Breast epithelium (tissue), 4 donors: ENCODE measurements around the gene LCAT. TPM values are rescaled to one million over a fixed set of nuclear protein-coding genes. Genes with fewer than 3 reads are reported as not detected.

ENCODE experiments used
- DNase-seq, 2 donors: peaks; one replicate each; pipeline ENCODE4 v3.0.0-alpha.2; 2019; ENCODE audit warnings: low spot score in 2 of 2
- H3K27ac ChIP-seq, 2 donors: fragments of 200-600 bp; sonication (generic) in 1 of 2; one replicate each; pipeline ENCODE4 v1.5.1; 2016 to 2019; ENCODE audit warnings: mild to moderate bottlenecking in 1 of 2
- H3K27me3 ChIP-seq, 2 donors: fragments of 200-600 bp; sonication (generic) in 1 of 2; one replicate each; pipeline versions ENCODE4 v1.5.1 to v1.6.0; 2017 to 2019; ENCODE audit warnings: control low read depth in 1 of 2, mild to moderate bottlenecking in 1 of 2
- H3K36me3 ChIP-seq: fragments of 200-600 bp; one replicate; pipeline ENCODE4 v1.5.1; 2019
- H3K4me1 ChIP-seq, 2 donors: fragments of 200-600 bp; sonication (generic); one replicate each; pipeline ENCODE4 v1.5.1; 2016 to 2019; ENCODE audit warnings: control low read depth in 1 of 2
- H3K4me3 ChIP-seq, 3 donors: fragments of 200-600 bp; sonication (generic); 1 replicate in 2 of 3; 2 replicates in 1 of 3; pipeline ENCODE4 v1.5.1; 2016 to 2019; ENCODE audit warnings: mild to moderate bottlenecking in 3 of 3, moderate library complexity in 2 of 3
- H3K9me3 ChIP-seq, 2 donors: fragments of 200-600 bp; sonication (generic) in 1 of 2; one replicate each; pipeline ENCODE4 v1.5.1; 2016 to 2019; ENCODE audit warnings: control low read depth in 1 of 2
- POLR2A ChIP-seq: fragments of 450-650 bp; IDR thresholded peaks from one replicate; pipeline ENCODE4 v1.6.1; 2016; ENCODE audit warnings: antibody characterized with exemption, mild to moderate bottlenecking, moderate library complexity
- POLR2AphosphoS5 ChIP-seq, 3 donors: sonication (generic); formaldehyde crosslinking; IDR thresholded peaks; one replicate each; pipeline ENCODE4 v1.6.1; 2017; ENCODE audit warnings: antibody characterized with exemption in 3 of 3
- intact Hi-C: fragments of 100-400 bp; cut with DNase I; formaldehyde crosslinking; loops from one replicate; pipeline ENCODE4 v1.15.1; 2023; ENCODE audit warnings: low total_unique reads
- total RNA-seq, 3 donors: library from RNA; depleted of rRNA; stranded (reverse); fragments of >200 nt; gene quantifications; one replicate each; pipeline ENCODE4 v1.1.0, GENCODE V29; 2016
- TF ChIP-seq, protein P1 (sequence below), 3 donors: fragments of 450-650 bp; IDR thresholded peaks; one replicate each; pipeline ENCODE4 v1.5.1; 2016 to 2017; ENCODE audit warnings: antibody characterized with exemption in 3 of 3, mild to moderate bottlenecking in 3 of 3, moderate library complexity in 3 of 3

The LCAT gene
- total RNA-seq, 3 donors from 2014 or later = 11.8 to 18.6 (median 15.4) TPM

DNA sequence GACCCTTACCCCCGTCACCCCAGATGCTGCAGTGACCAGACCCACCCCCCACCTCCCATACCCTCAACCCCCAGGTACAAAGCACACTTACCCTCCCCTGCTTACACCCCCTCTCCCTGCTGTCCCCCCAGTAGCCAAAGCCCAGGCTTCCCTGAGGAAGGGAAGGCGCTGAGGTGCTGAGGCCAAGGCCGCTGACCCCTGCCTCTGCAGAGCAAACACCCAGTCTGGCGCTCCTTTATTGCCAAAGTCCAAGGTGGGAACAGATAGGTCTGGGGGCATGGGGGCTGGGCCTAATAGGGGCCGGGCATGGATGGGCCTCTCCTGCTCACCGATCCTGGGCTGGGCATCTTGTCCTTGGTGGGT lies 683 bp downstream of the LCAT start:
- Histone ChIP-seq H3K27me3 (no peaks in the 10 kb centered on the region), H3K4me3 (no peak overlapping the region), H3K9me3 (no peaks in the 10 kb centered on the region), H3K36me3 (no peaks in the 10 kb centered on the region), H3K4me1 (peaks cover 0 to 8% of the 10 kb centered on the region in 2 donors), H3K27ac (peak overlapping the region; percentile 56 to 91)
- intact Hi-C loops = no loop called here
- TF ChIP-seq POLR2AphosphoS5 (IDR thresholded peaks at IDR 0.05) (no peak), POLR2A (no peak)
- TF ChIP-seq, protein P1, sequence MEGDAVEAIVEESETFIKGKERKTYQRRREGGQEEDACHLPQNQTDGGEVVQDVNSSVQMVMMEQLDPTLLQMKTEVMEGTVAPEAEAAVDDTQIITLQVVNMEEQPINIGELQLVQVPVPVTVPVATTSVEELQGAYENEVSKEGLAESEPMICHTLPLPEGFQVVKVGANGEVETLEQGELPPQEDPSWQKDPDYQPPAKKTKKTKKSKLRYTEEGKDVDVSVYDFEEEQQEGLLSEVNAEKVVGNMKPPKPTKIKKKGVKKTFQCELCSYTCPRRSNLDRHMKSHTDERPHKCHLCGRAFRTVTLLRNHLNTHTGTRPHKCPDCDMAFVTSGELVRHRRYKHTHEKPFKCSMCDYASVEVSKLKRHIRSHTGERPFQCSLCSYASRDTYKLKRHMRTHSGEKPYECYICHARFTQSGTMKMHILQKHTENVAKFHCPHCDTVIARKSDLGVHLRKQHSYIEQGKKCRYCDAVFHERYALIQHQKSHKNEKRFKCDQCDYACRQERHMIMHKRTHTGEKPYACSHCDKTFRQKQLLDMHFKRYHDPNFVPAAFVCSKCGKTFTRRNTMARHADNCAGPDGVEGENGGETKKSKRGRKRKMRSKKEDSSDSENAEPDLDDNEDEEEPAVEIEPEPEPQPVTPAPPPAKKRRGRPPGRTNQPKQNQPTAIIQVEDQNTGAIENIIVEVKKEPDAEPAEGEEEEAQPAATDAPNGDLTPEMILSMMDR (IDR thresholded peaks at IDR 0.05) = no peak
- DNase-seq = no peak

DNA sequence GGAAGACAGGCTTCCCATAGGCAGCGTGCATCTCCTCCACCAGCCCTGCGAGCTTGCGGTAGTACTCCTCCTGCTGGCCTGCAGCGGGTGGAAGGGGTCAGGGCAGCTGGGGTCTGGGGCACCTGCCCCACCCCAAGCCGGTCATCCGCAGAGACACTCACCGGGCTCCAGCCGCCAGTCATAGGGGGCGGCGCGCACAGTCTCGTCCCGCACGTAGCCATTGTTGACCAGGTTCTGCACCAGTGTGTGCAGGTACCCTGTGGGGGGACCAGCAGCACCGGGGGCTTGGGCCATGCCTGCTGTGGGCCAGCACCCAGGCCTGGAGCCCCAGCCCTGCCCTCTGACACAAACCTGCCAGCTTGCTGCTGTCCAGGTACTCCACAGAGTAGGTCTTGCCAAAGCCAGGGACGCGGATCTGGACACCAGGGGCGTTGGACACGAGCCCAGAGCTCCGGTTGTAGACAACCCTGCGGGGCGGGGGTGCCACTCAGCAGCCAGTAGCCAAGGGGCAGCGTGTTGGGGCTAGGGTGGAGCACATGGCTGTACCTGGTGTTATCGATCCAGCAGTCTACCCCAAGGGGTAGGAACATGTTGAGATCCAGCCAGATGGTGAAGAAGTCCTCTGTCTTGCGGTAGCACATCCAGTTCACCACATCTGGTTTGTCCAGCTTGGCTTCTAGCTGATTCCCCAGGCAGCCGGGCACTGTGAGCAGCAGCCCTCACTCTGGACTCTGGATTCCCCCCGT lies 1.2 kb downstream of the LCAT start:
- DNase-seq = no peak
- TF ChIP-seq, protein P1 (IDR thresholded peaks at IDR 0.05) = no peak
- TF ChIP-seq POLR2A = no peak
- peak in 1 of 3 donors; percentile 13 for TF ChIP-seq POLR2AphosphoS5 (IDR thresholded peaks at IDR 0.05)
- Histone ChIP-seq H3K27ac (peak overlapping the region; percentile 21 to 91), H3K36me3 (no peaks in the 10 kb centered on the region), H3K4me1 (peaks cover 0 to 8% of the 10 kb centered on the region in 2 donors), H3K27me3 (no peaks in the 10 kb centered on the region), H3K9me3 (no peaks in the 10 kb centered on the region), H3K4me3 (no peak overlapping the region)
- intact Hi-C loops = no loop called here

DNA sequence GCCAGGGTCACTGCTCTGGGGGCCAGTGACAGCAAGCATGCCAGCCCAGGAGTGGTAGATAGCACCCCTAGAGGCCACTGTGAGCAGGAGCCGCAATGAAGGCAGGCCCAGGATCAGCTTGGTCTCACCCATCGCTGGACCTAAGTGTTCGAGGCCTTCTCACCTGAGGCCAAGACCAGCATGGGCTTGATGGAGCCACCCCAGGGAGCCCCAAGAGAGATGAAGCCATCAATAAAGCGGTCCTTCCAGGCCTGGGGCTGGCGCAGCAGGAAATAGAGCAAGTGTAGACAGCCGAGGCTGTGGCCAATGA lies 1.8 kb downstream of the LCAT start:
- H3K9me3 ChIP-seq = no peaks in the 10 kb centered on the region
- no peak for DNase-seq
- no peak overlapping the region for H3K27ac ChIP-seq
- peaks cover 3 to 8% of the 10 kb centered on the region in 2 donors for H3K4me1 ChIP-seq
- H3K27me3 ChIP-seq = no peaks in the 10 kb centered on the region
- H3K36me3 ChIP-seq = no peaks in the 10 kb centered on the region
- intact Hi-C loops = no loop called here
- H3K4me3 ChIP-seq = no peak overlapping the region
- TF ChIP-seq POLR2A = no peak
- TF ChIP-seq, protein P1 (IDR thresholded peaks at IDR 0.05) = peak in 2 of 3 donors; percentile 38 to 44

DNA sequence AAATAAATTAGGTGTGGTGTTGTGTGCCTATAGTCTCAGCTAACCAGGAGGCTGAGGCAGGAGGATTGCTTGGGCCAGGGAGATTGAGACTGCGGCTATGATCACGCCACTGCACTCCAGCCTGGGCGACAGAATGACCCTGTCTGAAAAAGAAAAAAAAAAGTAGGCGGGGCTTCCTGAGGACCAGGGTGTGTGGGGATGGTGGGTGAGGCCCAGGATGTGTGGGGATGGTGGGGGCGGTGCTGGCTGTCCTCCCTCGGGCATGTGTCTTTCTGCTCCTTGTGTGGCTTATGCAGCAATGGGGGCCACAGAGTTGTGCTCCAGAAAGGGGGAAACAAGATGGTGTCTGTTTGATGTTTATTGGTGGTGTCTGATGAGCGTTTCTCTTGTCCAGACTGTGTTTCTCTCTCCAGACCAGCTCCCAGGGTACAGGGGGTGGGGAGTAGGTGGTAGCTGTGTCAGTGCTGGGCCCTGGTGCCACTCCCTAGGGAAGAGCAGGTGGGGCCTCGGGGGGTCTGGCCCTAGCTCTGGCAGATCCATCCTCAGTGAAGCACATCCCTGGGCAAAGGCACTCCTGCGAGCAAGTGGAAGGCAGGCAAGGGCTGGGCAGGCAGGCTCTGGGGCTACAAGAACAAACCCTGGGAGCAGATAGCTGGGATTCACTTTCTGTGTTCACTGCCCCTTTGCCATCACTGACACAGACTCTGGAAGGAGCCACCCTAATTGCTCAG lies 2.3 kb downstream of the LCAT start:
- TF ChIP-seq, protein P1 (IDR thresholded peaks at IDR 0.05) = no peak
- no peak for TF ChIP-seq POLR2A
- no peaks in the 10 kb centered on the region for H3K9me3 ChIP-seq
- H3K4me3 ChIP-seq = no peak overlapping the region
- peak overlapping the region in 1 of 2 donors; percentile 38 for H3K27ac ChIP-seq
- no peak for DNase-seq
- H3K36me3 ChIP-seq = no peaks in the 10 kb centered on the region
- no peaks in the 10 kb centered on the region for H3K27me3 ChIP-seq
- intact Hi-C loops = no loop called here
- peaks cover 8% of the 10 kb centered on the region in 2 donors for H3K4me1 ChIP-seq

DNA sequence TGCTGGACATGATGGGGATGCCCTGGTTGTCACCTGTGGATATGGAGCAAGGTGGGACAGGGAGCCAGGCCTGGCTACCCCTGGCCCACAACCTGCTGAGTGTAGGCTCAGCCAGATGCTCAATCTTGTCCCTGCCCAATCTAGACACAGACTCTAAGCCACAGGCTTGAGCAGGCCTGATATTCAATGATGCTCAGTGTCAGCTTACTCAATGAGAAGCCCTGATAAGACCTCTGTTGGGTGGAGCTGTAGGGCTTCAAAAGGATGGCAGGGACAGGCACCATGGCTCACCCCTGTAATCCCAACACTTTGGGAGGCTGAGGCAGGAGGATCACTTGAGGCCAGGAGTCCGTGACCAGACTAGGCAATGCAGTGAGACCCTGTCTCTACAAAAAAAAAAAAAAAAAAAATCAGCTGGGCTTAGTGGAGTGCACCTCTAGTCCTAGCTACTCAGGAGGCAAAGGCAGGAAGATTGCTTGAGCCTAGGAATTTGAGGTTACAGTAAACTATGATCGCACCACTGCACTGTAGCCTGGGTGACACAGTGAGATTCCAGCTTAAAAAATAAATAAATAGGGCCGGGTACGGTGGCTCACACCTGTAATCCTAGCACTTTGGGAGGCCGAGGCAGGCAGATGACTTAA lies 3.4 kb downstream of the LCAT start:
- no peak for DNase-seq
- H3K36me3 ChIP-seq = no peaks in the 10 kb centered on the region
- intact Hi-C loops = no loop called here

More for the DNA sequence above, 3.4 kb downstream of the LCAT start:
- Histone ChIP-seq H3K4me3 (no peak overlapping the region), H3K27me3 (no peaks in the 10 kb centered on the region), H3K4me1 (peaks cover 8% of the 10 kb centered on the region in 2 donors), H3K9me3 (no peaks in the 10 kb centered on the region), H3K27ac (peak overlapping the region in 1 of 2 donors; percentile 65)
- TF ChIP-seq POLR2A (no peak), POLR2AphosphoS5 (IDR thresholded peaks at IDR 0.05) (no peak)
- TF ChIP-seq, protein P1 (IDR thresholded peaks at IDR 0.05) = no peak
